ENCODE measurements around the gene ZNF451.

GRCh38 chr6:57210060-57210459 lies 120.1 kb downstream of the ZNF451 start:
- no peak for TF ChIP-seq CTCF (IDR thresholded peaks at IDR 0.05)
- TF ChIP-seq EZH2 (IDR thresholded peaks at IDR 0.05; ENCODE audit: borderline replicate concordance, insufficient read depth, low read depth, low read length, poor library complexity, severe bottlenecking): no peak

All from B cell (primary cell).